ENCODE data around the gene CCDC47.

DNA sequence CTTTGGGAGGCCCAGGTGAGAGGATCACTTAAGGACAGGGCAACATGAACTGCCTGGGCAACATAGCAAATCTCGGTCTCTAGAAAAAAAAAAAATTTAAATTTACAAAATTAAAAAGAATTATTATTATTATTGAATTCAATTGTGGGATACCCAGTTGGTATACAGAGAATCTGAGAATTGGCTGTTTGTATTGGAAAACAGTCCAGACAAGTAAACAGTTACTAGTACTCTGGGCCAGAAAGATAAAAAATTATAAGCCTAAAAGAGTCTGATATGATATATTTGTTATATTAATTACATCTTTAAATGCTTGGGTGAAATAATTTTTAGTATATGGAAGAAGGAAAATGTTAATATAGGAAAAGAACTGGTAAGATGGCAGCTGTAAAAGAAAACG lies 15.0 kb downstream of the CCDC47 start:
- TF ChIP-seq, protein P1, sequence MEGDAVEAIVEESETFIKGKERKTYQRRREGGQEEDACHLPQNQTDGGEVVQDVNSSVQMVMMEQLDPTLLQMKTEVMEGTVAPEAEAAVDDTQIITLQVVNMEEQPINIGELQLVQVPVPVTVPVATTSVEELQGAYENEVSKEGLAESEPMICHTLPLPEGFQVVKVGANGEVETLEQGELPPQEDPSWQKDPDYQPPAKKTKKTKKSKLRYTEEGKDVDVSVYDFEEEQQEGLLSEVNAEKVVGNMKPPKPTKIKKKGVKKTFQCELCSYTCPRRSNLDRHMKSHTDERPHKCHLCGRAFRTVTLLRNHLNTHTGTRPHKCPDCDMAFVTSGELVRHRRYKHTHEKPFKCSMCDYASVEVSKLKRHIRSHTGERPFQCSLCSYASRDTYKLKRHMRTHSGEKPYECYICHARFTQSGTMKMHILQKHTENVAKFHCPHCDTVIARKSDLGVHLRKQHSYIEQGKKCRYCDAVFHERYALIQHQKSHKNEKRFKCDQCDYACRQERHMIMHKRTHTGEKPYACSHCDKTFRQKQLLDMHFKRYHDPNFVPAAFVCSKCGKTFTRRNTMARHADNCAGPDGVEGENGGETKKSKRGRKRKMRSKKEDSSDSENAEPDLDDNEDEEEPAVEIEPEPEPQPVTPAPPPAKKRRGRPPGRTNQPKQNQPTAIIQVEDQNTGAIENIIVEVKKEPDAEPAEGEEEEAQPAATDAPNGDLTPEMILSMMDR (IDR thresholded peaks at IDR 0.05) = no peak
- no peak for TF ChIP-seq POLR2A (IDR thresholded peaks at IDR 0.05)
